ENCODE results near the gene CCSER2.

DNA sequence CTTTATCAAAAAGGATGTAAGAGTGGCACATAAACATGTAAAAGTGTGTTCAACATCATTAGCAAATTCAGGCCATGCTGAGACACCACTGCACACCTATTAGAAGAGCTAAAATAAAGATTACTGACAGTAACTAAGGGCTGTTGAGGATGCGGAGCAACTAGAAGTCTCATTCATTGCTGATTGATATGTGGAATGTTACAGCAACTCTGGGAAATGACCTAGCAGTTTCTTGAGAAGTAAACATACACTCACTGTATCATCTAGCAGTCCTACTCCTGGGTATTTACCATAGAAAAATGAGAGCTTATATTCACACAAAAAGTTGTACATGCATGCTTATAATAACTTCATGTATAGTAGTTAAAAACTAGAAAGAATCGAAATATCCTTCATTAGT, 77.3 kb downstream of the CCSER2 start:
- TF ChIP-seq, protein P1, sequence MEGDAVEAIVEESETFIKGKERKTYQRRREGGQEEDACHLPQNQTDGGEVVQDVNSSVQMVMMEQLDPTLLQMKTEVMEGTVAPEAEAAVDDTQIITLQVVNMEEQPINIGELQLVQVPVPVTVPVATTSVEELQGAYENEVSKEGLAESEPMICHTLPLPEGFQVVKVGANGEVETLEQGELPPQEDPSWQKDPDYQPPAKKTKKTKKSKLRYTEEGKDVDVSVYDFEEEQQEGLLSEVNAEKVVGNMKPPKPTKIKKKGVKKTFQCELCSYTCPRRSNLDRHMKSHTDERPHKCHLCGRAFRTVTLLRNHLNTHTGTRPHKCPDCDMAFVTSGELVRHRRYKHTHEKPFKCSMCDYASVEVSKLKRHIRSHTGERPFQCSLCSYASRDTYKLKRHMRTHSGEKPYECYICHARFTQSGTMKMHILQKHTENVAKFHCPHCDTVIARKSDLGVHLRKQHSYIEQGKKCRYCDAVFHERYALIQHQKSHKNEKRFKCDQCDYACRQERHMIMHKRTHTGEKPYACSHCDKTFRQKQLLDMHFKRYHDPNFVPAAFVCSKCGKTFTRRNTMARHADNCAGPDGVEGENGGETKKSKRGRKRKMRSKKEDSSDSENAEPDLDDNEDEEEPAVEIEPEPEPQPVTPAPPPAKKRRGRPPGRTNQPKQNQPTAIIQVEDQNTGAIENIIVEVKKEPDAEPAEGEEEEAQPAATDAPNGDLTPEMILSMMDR (IDR thresholded peaks at IDR 0.05) = no peak
- no peak for TF ChIP-seq POLR2A (IDR thresholded peaks at IDR 0.05)

Data from esophagus squamous epithelium (tissue), 4 donors.